ENCODE measurements around the gene SV2C.

- no peak for TF ChIP-seq HDGF (IDR thresholded peaks at IDR 0.05; ENCODE audit: borderline replicate concordance)
- TF ChIP-seq FOXM1 (IDR thresholded peaks at IDR 0.05; ENCODE audit: borderline replicate concordance), result no peak
Measured at GRCh38 chr5:76085243-76085579, 2.0 kb downstream of the SV2C start.

Measured in HEK293T (cell line).